Stimulated activated CD8-positive, alpha-beta memory T cell treated with anti-CD3 and anti-CD28 coated beads, Interleukin-7, amount 100 ng/mL, for 4 hours (primary cell): ENCODE measurements around the gene BPIFB3.
"Not testable (repeated sequence)": the region's sequence is repeated elsewhere in the genome, so short reads cannot be mapped to it uniquely, and the experiment has no call there.

Experiments used
- DNase-seq, 2 donors: peaks; one replicate each; pipeline ENCODE4 v3.0.0-alpha.2; 2020; ENCODE audit warnings: low read depth in 2 of 2

Gene BPIFB3

DNA sequence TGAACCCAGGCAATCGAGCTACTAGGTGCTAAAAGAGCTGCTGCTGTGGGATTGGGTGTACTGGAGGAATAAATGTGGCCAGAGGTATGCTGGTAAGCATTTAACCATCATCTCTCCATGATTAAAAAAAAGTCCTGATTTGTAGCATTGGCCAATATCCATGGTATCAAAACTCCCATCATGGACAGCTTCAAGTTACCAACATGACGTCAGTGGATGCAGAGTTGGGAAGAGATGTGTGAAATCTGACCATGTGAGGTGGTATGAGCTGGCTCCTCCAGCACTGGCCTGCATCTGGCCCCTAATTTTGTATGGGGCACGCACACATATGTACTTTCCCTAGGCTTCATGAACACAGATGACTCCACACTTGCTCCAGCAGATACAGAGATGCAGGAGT lies 37.4 kb downstream of the BPIFB3 start:
- no peak for DNase-seq

GRCh38 chr20:33091693-33092092 lies 38.0 kb downstream of the BPIFB3 start:
- no peak for DNase-seq

GRCh38 chr20:33092361-33092760 lies 38.7 kb downstream of the BPIFB3 start:
- DNase-seq = no peak

DNA sequence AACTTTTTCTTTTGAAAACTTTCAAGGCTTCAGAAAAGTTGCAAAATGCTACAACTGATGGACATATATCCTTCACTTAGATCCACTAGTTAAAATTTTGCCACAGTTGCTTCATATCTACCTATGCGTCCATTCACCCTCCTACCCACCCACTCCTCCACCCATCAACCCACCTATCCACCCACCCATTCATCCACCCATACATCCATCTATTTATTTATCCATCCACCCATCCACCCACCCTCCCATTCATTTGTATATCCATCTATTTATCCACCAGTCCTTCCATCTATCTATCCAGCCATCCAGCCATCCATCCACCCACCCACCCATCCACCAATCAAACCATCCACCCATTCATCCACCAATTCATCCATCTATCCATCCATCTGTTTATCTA lies 39.4 kb downstream of the BPIFB3 start:
- DNase-seq = no peak

- DNase-seq = no peak
These were observed 39.9 kb downstream of the BPIFB3 start for GRCh38 chr20:33093582-33093981.

GRCh38 chr20:33095249-33095648 lies 41.5 kb downstream of the BPIFB3 start:
- no peak for DNase-seq

GRCh38 chr20:33095902-33096584 lies 42.3 kb downstream of the BPIFB3 start:
- not testable (repeated sequence) for DNase-seq

- DNase-seq = no peak
These were observed 43.3 kb downstream of the BPIFB3 start for GRCh38 chr20:33097001-33097400.

GRCh38 chr20:33099843-33100538 lies 46.3 kb downstream of the BPIFB3 start:
- no peak for DNase-seq

GRCh38 chr20:33103556-33103955 lies 49.9 kb downstream of the BPIFB3 start:
- DNase-seq = no peak

- DNase-seq = no peak
These were observed 50.6 kb downstream of the BPIFB3 start for GRCh38 chr20:33104336-33104735.

GRCh38 chr20:33105316-33105924 lies 51.7 kb downstream of the BPIFB3 start:
- DNase-seq = no peak

DNA sequence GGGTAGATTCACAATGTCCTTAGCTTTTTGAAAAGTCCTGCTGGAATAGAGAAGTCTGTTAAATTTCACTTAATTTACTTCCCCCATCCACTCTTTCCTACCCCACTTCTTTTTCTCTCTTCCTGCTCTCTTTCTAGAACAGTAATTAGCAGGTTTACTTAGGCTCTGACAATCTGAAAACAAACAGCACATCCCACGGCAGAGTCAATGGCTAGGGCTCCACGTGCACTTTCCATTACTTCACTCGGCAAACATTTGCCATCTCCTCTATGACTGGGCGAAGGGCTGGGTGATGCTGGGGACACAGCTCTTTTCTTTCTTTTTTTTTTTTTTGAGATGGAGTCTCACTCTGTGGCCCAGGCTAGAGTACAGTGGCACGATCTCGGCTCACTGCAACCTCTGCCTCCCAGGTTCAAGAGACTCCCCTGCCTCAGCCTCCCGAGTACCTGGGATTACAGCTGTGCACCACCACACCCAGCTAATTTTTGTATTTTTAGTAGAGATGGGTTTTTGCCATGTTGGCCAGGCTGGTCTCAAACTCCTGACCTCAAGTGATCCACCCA lies 52.4 kb downstream of the BPIFB3 start:
- not testable (repeated sequence) for DNase-seq

GRCh38 chr20:33108661-33109060 lies 55.0 kb downstream of the BPIFB3 start:
- DNase-seq = no peak

- DNase-seq = no peak
These were observed 56.6 kb downstream of the BPIFB3 start for GRCh38 chr20:33110147-33110825.

DNA sequence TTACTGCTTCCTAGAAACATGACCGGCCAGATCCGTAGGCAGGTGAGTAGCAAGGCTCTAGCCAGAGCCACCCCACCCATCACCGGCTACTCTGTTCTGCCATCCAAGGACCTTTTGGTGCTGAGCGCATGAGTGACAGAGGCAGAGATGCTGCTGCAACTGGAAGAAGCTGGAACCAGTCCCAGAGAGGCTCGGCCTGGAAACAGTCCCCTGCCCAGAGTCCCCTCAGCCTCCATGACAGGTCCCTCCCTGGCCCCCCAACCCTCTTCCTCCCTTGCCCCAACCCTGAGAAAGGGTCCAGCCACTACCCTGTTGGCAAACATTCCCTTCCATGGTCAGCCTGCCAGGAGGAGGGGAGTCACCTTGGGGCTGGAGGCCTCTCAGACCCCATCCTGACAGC lies 57.6 kb downstream of the BPIFB3 start:
- DNase-seq = no peak

DNA sequence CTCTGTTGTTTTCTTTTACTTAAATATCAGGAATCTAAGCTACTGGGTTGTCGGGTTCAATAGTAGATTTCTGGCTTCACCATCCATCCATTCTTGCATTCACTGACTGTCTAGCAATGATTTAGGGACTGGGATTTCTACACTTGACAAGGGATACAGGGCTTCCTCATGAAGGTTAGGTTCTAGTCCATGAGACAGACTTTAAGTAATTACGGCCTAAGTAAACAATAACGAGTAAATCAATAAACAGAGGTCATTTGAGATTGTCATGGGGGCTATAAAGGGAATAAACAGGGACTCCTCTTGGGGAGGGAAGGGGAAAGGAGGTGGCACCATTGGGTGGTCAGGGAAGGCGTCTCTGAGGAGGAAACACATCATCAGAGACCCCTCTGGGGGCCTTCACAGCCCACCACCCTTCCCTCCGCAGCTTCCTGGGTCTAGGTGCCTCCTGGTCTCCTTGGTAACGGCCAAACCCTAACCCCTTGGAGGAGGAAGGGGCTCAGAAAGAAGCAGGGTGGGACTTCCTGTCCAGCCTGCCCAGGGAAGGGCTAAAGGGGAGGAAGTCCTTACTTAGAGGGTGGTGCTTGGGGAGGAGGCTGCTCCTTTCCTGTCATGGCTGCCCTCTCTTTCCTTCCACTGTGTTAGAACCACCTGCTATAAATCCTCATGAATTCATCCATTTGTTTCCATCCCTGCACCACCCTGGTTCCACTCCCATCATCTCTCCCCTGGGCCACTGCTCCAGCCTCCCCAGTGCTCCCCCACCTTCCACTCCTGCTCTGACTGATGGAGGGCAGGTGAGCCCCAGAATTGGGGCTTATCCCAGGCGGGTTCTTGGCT lies 59.1 kb downstream of the BPIFB3 start:
- DNase-seq = no peak

DNA sequence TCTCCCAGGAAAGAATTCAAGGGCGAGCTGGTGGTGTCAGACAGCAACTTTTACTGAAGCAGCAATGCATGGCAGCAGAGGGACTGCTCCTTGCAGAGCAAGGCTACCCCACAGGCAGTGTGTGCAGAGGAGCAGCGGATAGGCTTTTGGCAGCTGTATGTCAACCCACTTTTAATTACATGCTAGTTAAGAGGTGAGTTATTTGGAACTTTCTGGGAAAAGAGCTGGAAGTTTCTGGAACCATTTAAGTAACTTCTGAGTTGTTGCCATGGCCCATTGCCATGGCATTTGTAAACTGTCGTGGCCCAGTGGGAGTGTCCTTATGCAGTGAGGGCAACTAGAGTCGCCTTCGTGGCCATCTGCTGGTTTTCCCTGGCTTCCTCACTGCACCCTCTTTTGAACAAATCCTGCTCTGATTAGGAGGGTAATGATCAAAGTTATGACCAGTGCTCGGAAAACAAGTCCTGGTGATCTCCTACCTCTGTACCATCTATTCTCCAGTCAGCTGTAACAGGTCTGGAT lies 59.7 kb downstream of the BPIFB3 start:
- no peak for DNase-seq

- not testable (repeated sequence) for DNase-seq
These were observed 61.8 kb downstream of the BPIFB3 start for GRCh38 chr20:33115501-33115900.

GRCh38 chr20:33119725-33120720 lies 66.3 kb downstream of the BPIFB3 start:
- DNase-seq = no peak
